ENCODE measurements around the gene ANKRD55.
"Not testable (repeated sequence)": the region's sequence is repeated elsewhere in the genome, so short reads cannot be mapped to it uniquely, and the experiment has no call there.

ANKRD55 gene

GRCh38 chr5:56253126-56253525 lies 20.0 kb upstream of the ANKRD55 start:
- no peak for DNase-seq (ENCODE audit: low read depth)

GRCh38 chr5:56251918-56252553 lies 18.9 kb upstream of the ANKRD55 start:
- no peak for DNase-seq (ENCODE audit: low read depth)

- DNase-seq (ENCODE audit: low read depth), result no peak
These were observed 18.3 kb upstream of the ANKRD55 start for GRCh38 chr5:56251440-56251839.

GRCh38 chr5:56250011-56250410 lies 16.9 kb upstream of the ANKRD55 start:
- DNase-seq (ENCODE audit: low read depth), result no peak

GRCh38 chr5:56249085-56249484 lies 16.0 kb upstream of the ANKRD55 start:
- DNase-seq (ENCODE audit: low read depth), result not testable (repeated sequence)

- no peak for DNase-seq (ENCODE audit: low read depth)
These were observed 14.5 kb upstream of the ANKRD55 start for GRCh38 chr5:56247592-56247991.

GRCh38 chr5:56246769-56247168 lies 13.6 kb upstream of the ANKRD55 start:
- no peak for DNase-seq (ENCODE audit: low read depth)

GRCh38 chr5:56245481-56245880 lies 12.4 kb upstream of the ANKRD55 start:
- DNase-seq (ENCODE audit: low read depth), result no peak

GRCh38 chr5:56244627-56245026 lies 11.5 kb upstream of the ANKRD55 start:
- DNase-seq (ENCODE audit: low read depth), result no peak

GRCh38 chr5:56242271-56242670 lies 9.1 kb upstream of the ANKRD55 start:
- DNase-seq (ENCODE audit: low read depth), result not testable (repeated sequence)

GRCh38 chr5:56232538-56232937 lies 592 bp downstream of the ANKRD55 start:
- no peak for DNase-seq (ENCODE audit: low read depth)

GRCh38 chr5:56230576-56230975 lies 2.6 kb downstream of the ANKRD55 start:
- no peak for DNase-seq (ENCODE audit: low read depth)

GRCh38 chr5:56229111-56229510 lies 4.0 kb downstream of the ANKRD55 start:
- no peak for DNase-seq (ENCODE audit: low read depth)

GRCh38 chr5:56228631-56229030 lies 4.5 kb downstream of the ANKRD55 start:
- no peak for DNase-seq (ENCODE audit: low read depth)

GRCh38 chr5:56227691-56228090 lies 5.4 kb downstream of the ANKRD55 start:
- DNase-seq (ENCODE audit: low read depth), result no peak

- DNase-seq (ENCODE audit: low read depth), result not testable (repeated sequence)
These were observed 9.8 kb downstream of the ANKRD55 start for GRCh38 chr5:56223298-56223697.

GRCh38 chr5:56221601-56222000 lies 11.5 kb downstream of the ANKRD55 start:
- DNase-seq (ENCODE audit: low read depth), result not testable (repeated sequence)

- no peak for DNase-seq (ENCODE audit: low read depth)
These were observed 17.9 kb downstream of the ANKRD55 start for GRCh38 chr5:56215019-56215830.

GRCh38 chr5:56213886-56214535 lies 19.1 kb downstream of the ANKRD55 start:
- not testable (repeated sequence) for DNase-seq (ENCODE audit: low read depth)

GRCh38 chr5:56212130-56212879 lies 20.8 kb downstream of the ANKRD55 start:
- DNase-seq (ENCODE audit: low read depth), result no peak

GRCh38 chr5:56211298-56211865 lies 21.7 kb downstream of the ANKRD55 start:
- DNase-seq (ENCODE audit: low read depth), result peak; percentile 87

GRCh38 chr5:56208681-56209080 lies 24.4 kb downstream of the ANKRD55 start:
- no peak for DNase-seq (ENCODE audit: low read depth)

Measured in GM04503 (cell line).